ENCODE data around the gene SVOP.
"Not testable (repeated sequence)": the region's sequence is repeated elsewhere in the genome, so short reads cannot be mapped to it uniquely, and the experiment has no call there.

SVOP gene

GRCh38 chr12:109020796-109021380, at the start of gene SVOP:
TSS of gene SVOP (minus strand) at chr12:109021068. CDS start at chr12:109020868, 200 bp downstream.
- DNase-seq = peak; percentile 22

- no peak for DNase-seq
Measured at GRCh38 chr12:109069307-109070271, 48.7 kb upstream of the SVOP start.

- no peak for DNase-seq
Measured at GRCh38 chr12:109065853-109066193, 45.0 kb upstream of the SVOP start.

GRCh38 chr12:109065154-109065852, 44.4 kb upstream of the SVOP start:
- DNase-seq = no peak

GRCh38 chr12:109064143-109064542, 43.3 kb upstream of the SVOP start:
- no peak for DNase-seq

GRCh38 chr12:109058773-109059172, 37.9 kb upstream of the SVOP start:
- DNase-seq = no peak

GRCh38 chr12:109057376-109057775, 36.5 kb upstream of the SVOP start:
- DNase-seq = no peak

- no peak for DNase-seq
Measured at GRCh38 chr12:109056891-109057290, 36.0 kb upstream of the SVOP start.

- no peak for DNase-seq
Measured at GRCh38 chr12:109054520-109054919, 33.7 kb upstream of the SVOP start.

GRCh38 chr12:109054124-109054513, 33.3 kb upstream of the SVOP start:
- DNase-seq = not testable (repeated sequence)

GRCh38 chr12:109053382-109054123, 32.7 kb upstream of the SVOP start:
- DNase-seq = no peak

- DNase-seq = peak; percentile 84
Measured at GRCh38 chr12:109052414-109053323, 31.8 kb upstream of the SVOP start, which contains the start of gene USP30. TSS of gene USP30 (plus strand) at chr12:109052576. CDS start at chr12:109052679, 103 bp downstream.

GRCh38 chr12:109052097-109052413, 31.2 kb upstream of the SVOP start:
- no peak for DNase-seq

- DNase-seq = not testable (repeated sequence)
Measured at GRCh38 chr12:109049794-109050193, 28.9 kb upstream of the SVOP start.

- DNase-seq = not testable (repeated sequence)
Measured at GRCh38 chr12:109048706-109049105, 27.8 kb upstream of the SVOP start.

- DNase-seq = no peak
Measured at GRCh38 chr12:109047081-109047805, 26.4 kb upstream of the SVOP start.

GRCh38 chr12:109044241-109044640, 23.4 kb upstream of the SVOP start:
- DNase-seq = no peak

GRCh38 chr12:109036975-109037374, 16.1 kb upstream of the SVOP start:
- no peak for DNase-seq

GRCh38 chr12:109033239-109034196, 12.7 kb upstream of the SVOP start:
- DNase-seq = no peak

GRCh38 chr12:109029411-109029810, 8.5 kb upstream of the SVOP start:
- no peak for DNase-seq

All from activated CD8-positive, alpha-beta memory T cell treated with anti-CD3 and anti-CD28 coated beads, Interleukin-2, amount 50 U/mL, for 4 hours (primary cell).